Spleen (tissue), 11 donors: ENCODE measurements around the gene ENKD1. TPM values are rescaled to one million over a fixed set of nuclear protein-coding genes. Genes with fewer than 3 reads are reported as not detected.

ENCODE experiments used
- DNase-seq: peaks from one replicate; pipeline ENCODE4 v3.0.0-alpha.2; 2020
- H3K27ac ChIP-seq, 8 donors: fragments of 200-600 bp; sonication (generic) in 7 of 8; 1 replicate in 4 of 8; 2 replicates in 4 of 8; pipeline versions ENCODE4 v1.5.0 to v1.8.0; 2016 to 2021; ENCODE audit warnings: inconsistent platforms in 4 of 8, mild to moderate bottlenecking in 4 of 8, moderate library complexity in 1 of 8
- H3K27me3 ChIP-seq, 7 donors: fragments of 200-600 bp; sonication (generic) in 6 of 7; replicated peaks in 1 of 7; 1 replicate in 4 of 7; 2 replicates in 3 of 7; pipeline versions ENCODE4 v1.5.0 to v1.8.0; 2016 to 2021; ENCODE audit warnings: inconsistent platforms in 3 of 7, mild to moderate bottlenecking in 1 of 7
- H3K36me3 ChIP-seq, 6 donors: fragments of 200-600 bp; sonication (generic) in 5 of 6; 1 replicate in 4 of 6; 2 replicates in 2 of 6; pipeline versions ENCODE4 v1.5.0 to v1.8.0; 2016 to 2021; ENCODE audit warnings: inconsistent platforms in 2 of 6
- H3K4me1 ChIP-seq, 6 donors: fragments of 200-600 bp; sonication (generic) in 5 of 6; 1 replicate in 3 of 6; 2 replicates in 3 of 6; pipeline versions ENCODE4 v1.5.0 to v1.8.0; 2016 to 2021; ENCODE audit warnings: inconsistent platforms in 3 of 6
- H3K4me3 ChIP-seq, 8 donors: fragments of 200-600 bp; sonication (generic) in 7 of 8; 1 replicate in 4 of 8; 2 replicates in 4 of 8; pipeline versions ENCODE4 v1.5.0 to v1.8.0; 2016 to 2021; ENCODE audit warnings: inconsistent platforms in 4 of 8, mild to moderate bottlenecking in 4 of 8, moderate library complexity in 2 of 8
- H3K9me3 ChIP-seq, 8 donors: fragments of 200-600 bp; sonication (generic) in 7 of 8; 1 replicate in 4 of 8; 2 replicates in 4 of 8; pipeline versions ENCODE4 v1.5.0 to v1.8.0; 2016 to 2021; ENCODE audit warnings: inconsistent platforms in 4 of 8
- POLR2A ChIP-seq, 3 donors: fragments of 450-650 bp; IDR thresholded peaks; one replicate each; pipeline ENCODE4 v1.5.1; 2017; ENCODE audit warnings: antibody characterized with exemption in 3 of 3, mild to moderate bottlenecking in 1 of 3
- POLR2AphosphoS5 ChIP-seq, 3 donors: sonication (generic); formaldehyde crosslinking; IDR thresholded peaks; one replicate each; pipeline ENCODE4 v1.5.1; 2017; ENCODE audit warnings: antibody characterized with exemption in 3 of 3
- WGBS, 5 donors: extraction: QIAGEN DNeasy Blood & Tissue Kit in 3 of 5; methylation state at CpG; one replicate each; pipeline versions ENCODE4 v1.1.5 to v1.1.7; 2013 to 2018; 5-methylcytosine and 5-hydroxymethylcytosine counted together
- intact Hi-C: fragments of 100-400 bp; cut with DNase I; formaldehyde crosslinking; loops from one replicate; pipeline ENCODE4 v1.15.0; 2023; ENCODE audit warnings: low total_unique reads
- polyA plus RNA-seq, 3 donors: library from polyadenylated mRNA; stranded (reverse); fragments of 200-250 nt; gene quantifications; one replicate each; pipeline ENCODE4 v1.2.1, GENCODE V29; 2013
- total RNA-seq, 7 donors: library from RNA; depleted of rRNA in 3 of 7; stranded (reverse); fragments of >200 nt in 3 of 7; fragmentation: NEBNext Ultra II Directional in 4 of 7; extraction: Animal tissue kit (Norgen Biotek cat#: 25700) in 4 of 7; gene quantifications; one replicate each; pipeline versions ENCODE4 v1.1.0 to v1.2.1, GENCODE V29; 2016 to 2021
- TF ChIP-seq, protein P1 (sequence below), 11 experiments: fragments of 200-600 bp in 7 of 11; fragments of 450-650 bp in 4 of 11; sonication (generic) in 4 of 11; IDR thresholded peaks in 8 of 11; conservative IDR thresholded peaks in 3 of 11; 1 replicate in 7 of 11; 2 replicates in 4 of 11; pipeline versions ENCODE4 v1.4.0 to v1.8.0; 2016 to 2021; ENCODE audit warnings: antibody characterized with exemption in 11 of 11, inconsistent platforms in 4 of 11, mild to moderate bottlenecking in 1 of 11
- donor health status: healthy with polysubstance abuse.
- donor health status: DM: no; HTN: no; CAD: no; lungs with moderate emphysema.
- donor health status: DM: no; HTN: no; CAD: no.
- donor health status: Bipolar disorder and iron deficiency.
- donor health status: healthy.
- donor health status: DM: no; HTN: no; CAD: no.
- donor health status: DM: yes; HTN: yes; CAD: no.

The ENKD1 gene
- total and polyA plus RNA-seq, 10 donors: 9.2 to 21.6 (median 12.2) TPM

DNA sequence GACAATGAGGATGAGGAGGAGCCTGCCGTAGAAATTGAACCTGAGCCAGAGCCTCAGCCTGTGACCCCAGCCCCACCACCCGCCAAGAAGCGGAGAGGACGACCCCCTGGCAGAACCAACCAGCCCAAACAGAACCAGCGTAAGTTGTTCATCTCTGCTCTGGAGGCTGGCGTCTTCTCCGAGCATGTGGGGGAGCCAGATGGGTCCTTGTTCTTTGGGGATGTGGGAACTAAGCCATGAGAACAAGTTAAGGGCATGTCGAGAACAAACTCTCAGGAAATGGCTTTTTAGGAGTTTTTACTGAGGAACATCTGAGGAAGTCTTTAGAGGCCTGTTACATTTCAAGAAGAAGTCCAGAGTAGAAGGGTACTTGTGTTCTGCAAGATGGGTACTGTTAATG is 29.8 kb downstream of the ENKD1 start:
- DNase-seq: no peak
- Histone ChIP-seq H3K4me3 (no peak overlapping the region), H3K27me3 (no peaks in the 10 kb centered on the region), H3K9me3 (no peaks in the 10 kb centered on the region), H3K36me3 (peaks cover 0 to 89% (median 78%) of the 10 kb centered on the region in 6 donors), H3K27ac (no peak overlapping the region), H3K4me1 (no peaks in the 10 kb centered on the region)
- WGBS, 5 donors: 92 to 96% (median 95%) methylated on average over 8 of the region's 8 CpGs
- intact Hi-C loops: no loop called here
- TF ChIP-seq POLR2AphosphoS5 (IDR thresholded peaks at IDR 0.05) (no peak), POLR2A (IDR thresholded peaks at IDR 0.05) (no peak)
- TF ChIP-seq, protein P1, sequence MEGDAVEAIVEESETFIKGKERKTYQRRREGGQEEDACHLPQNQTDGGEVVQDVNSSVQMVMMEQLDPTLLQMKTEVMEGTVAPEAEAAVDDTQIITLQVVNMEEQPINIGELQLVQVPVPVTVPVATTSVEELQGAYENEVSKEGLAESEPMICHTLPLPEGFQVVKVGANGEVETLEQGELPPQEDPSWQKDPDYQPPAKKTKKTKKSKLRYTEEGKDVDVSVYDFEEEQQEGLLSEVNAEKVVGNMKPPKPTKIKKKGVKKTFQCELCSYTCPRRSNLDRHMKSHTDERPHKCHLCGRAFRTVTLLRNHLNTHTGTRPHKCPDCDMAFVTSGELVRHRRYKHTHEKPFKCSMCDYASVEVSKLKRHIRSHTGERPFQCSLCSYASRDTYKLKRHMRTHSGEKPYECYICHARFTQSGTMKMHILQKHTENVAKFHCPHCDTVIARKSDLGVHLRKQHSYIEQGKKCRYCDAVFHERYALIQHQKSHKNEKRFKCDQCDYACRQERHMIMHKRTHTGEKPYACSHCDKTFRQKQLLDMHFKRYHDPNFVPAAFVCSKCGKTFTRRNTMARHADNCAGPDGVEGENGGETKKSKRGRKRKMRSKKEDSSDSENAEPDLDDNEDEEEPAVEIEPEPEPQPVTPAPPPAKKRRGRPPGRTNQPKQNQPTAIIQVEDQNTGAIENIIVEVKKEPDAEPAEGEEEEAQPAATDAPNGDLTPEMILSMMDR (IDR thresholded peaks at IDR 0.05 in 8 of 11, conservative IDR thresholded peaks at IDR 0.05 in 3 of 11): no peak

DNA sequence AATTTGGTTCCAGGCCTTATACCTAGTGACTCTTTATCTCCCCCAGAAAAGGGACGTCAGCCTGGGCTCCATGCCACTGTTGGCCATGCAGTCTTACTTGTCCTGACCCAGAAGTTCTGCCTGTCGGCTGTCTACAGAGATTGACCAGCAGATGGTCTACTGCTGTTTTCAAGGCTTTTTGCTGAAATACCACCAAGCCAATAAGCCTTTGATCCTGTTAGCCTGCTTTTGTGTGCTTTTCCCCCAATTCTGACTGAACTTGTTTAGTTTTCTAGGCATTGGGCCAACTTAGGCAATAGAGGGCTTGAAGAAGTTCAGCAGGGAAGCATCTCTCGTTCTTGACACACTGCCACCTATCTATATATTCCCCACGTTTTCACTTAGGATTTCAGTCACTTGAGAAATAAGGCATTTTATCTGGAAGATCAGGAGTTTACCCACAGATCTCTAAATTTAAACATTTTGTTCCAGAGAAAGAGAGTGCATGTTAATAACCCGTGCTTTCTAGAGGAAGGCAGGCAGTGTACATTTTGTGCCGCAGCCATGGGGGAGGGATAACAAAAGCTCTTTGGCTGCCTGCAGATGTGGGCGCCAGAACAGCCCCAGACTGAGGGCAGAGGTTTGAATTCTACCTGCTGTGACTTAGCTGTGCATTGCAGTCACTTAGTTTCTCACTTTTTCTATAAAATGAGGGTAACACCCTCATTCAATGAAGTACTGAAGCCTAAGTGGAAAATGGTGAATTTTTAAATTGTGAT is 34.0 kb downstream of the ENKD1 start:
- Histone ChIP-seq H3K36me3 (peaks cover 0 to 100% (median 95%) of the 10 kb centered on the region in 6 donors), H3K9me3 (no peaks in the 10 kb centered on the region), H3K4me3 (no peak overlapping the region), H3K27me3 (no peaks in the 10 kb centered on the region), H3K4me1 (no peaks in the 10 kb centered on the region), H3K27ac (no peak overlapping the region)
- intact Hi-C loops: no loop called here
- TF ChIP-seq, protein P1 (IDR thresholded peaks at IDR 0.05 in 8 of 11, conservative IDR thresholded peaks at IDR 0.05 in 3 of 11): no peak
- TF ChIP-seq POLR2AphosphoS5 (IDR thresholded peaks at IDR 0.05) (no peak), POLR2A (IDR thresholded peaks at IDR 0.05) (no peak)
- no peak for DNase-seq
- WGBS, 5 donors: 79 to 93% (median 89%) methylated on average over 7 of the region's 7 CpGs

DNA sequence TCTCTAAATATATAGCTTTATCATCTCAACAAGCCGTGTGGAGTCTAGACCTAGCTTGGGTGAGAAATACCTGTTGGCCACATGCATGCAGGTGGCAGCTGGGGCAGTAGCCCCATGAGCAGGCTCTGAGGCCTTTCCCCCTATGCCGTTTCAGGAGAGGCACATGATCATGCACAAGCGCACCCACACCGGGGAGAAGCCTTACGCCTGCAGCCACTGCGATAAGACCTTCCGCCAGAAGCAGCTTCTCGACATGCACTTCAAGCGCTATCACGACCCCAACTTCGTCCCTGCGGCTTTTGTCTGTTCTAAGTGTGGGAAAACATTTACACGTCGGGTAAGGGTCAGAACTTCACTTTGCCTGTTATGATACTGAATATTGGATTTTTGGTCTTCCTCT is 38.3 kb downstream of the ENKD1 start:
- Histone ChIP-seq H3K27ac (no peak overlapping the region), H3K36me3 (peaks cover 0 to 98% (median 95%) of the 10 kb centered on the region in 6 donors), H3K4me1 (no peaks in the 10 kb centered on the region), H3K9me3 (no peaks in the 10 kb centered on the region), H3K27me3 (no peaks in the 10 kb centered on the region), H3K4me3 (no peak overlapping the region)
- WGBS, 5 donors: 91 to 97% (median 96%) methylated on average over 14 of the region's 14 CpGs
- intact Hi-C loops: no loop called here
- no peak for DNase-seq
- no peak for TF ChIP-seq POLR2A (IDR thresholded peaks at IDR 0.05)
- peak in 1 of 3 donors; percentile 32 for TF ChIP-seq POLR2AphosphoS5 (IDR thresholded peaks at IDR 0.05)
- TF ChIP-seq, protein P1 (IDR thresholded peaks at IDR 0.05 in 8 of 11, conservative IDR thresholded peaks at IDR 0.05 in 3 of 11): no peak

DNA sequence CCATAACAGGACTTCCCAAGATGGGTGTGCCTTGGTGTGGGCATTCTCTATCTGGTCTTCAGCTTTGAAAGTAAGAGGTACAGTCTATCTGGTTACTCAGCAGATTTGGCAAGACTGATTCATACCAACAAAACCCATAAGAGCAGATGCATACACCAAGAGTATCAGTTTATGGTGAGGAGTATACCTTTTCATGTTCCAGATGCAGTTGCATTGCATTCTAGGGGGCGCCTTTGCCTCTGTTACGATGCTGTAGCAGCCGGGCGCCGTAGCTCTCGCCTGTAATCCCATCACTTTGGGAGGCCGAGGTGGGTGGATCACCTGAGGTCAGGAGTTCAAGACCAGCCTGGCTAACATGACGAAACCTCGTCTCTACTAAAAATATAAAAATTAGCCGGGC is 52.7 kb downstream of the ENKD1 start:
- WGBS, 5 donors: 92 to 97% (median 94%) methylated on average over 10 of the region's 10 CpGs
- no peak for TF ChIP-seq POLR2A (IDR thresholded peaks at IDR 0.05)
- TF ChIP-seq, protein P1 (IDR thresholded peaks at IDR 0.05 in 8 of 11, conservative IDR thresholded peaks at IDR 0.05 in 3 of 11): no peak
- TF ChIP-seq POLR2AphosphoS5 (IDR thresholded peaks at IDR 0.05): no peak
- DNase-seq: no peak
- Histone ChIP-seq H3K27ac (no peak overlapping the region), H3K4me1 (peaks cover 0 to 4% (median 0%) of the 10 kb centered on the region in 6 donors), H3K27me3 (no peaks in the 10 kb centered on the region), H3K36me3 (peaks cover 2 to 91% (median 71%) of the 10 kb centered on the region in 6 donors), H3K4me3 (no peak overlapping the region), H3K9me3 (no peaks in the 10 kb centered on the region)
- intact Hi-C loops: no loop called here
